HFFc6 (cell line): ENCODE results near the gene TF. TPM values are rescaled to one million over a fixed set of nuclear protein-coding genes. Genes with fewer than 3 reads are reported as not detected.

Source experiments
- DNase-seq: peaks from one replicate; pipeline ENCODE4 v3.0.0-alpha.2; 2018
- H3K27ac Mint-ChIP-seq: 2 replicates; pipeline ENCODE4 v1.8.0; 2020; ENCODE audit warnings: mild to moderate bottlenecking, mixed read lengths
- H3K27me3 Mint-ChIP-seq: 2 replicates; pipeline ENCODE4 v1.8.0; 2021; ENCODE audit warnings: mild to moderate bottlenecking, moderate library complexity, mixed read lengths; ENCODE audit not compliant: insufficient read depth
- H3K36me3 Mint-ChIP-seq: 2 replicates; pipeline ENCODE4 v1.8.0; 2021; ENCODE audit warnings: low read depth, mixed read lengths
- H3K4me1 Mint-ChIP-seq: 2 replicates; pipeline ENCODE4 v1.8.0; 2020; ENCODE audit warnings: low read depth, mixed read lengths
- H3K4me3 Mint-ChIP-seq: 2 replicates; pipeline ENCODE4 v1.8.0; 2020; ENCODE audit warnings: mild to moderate bottlenecking, moderate library complexity, mixed read lengths
- H3K9me3 Mint-ChIP-seq: 2 replicates; pipeline ENCODE4 v1.8.0; 2020; ENCODE audit warnings: mild to moderate bottlenecking, mixed read lengths
- total RNA-seq, 6 experiments: library from RNA; stranded (reverse); fragmentation: NEBNext Ultra II Directional; extraction: Animal tissue kit (Norgen Biotek cat#: 25700); gene quantifications; 2 replicates in 1 of 6; 3 replicates in 5 of 6; pipeline ENCODE4 v1.2.3, GENCODE V29; 2021
- TF ChIP-seq, protein P1 (sequence below): fragments of 200-600 bp; sonication (generic); IDR thresholded peaks from 2 replicates; pipeline ENCODE4 v1.5.0; 2021; ENCODE audit warnings: antibody characterized with exemption, mild to moderate bottlenecking

Gene TF
- total RNA-seq, 6 experiments from 2014 or later = under 0.01 to 0.13 (median 0.02) TPM; not detected in 1

DNA sequence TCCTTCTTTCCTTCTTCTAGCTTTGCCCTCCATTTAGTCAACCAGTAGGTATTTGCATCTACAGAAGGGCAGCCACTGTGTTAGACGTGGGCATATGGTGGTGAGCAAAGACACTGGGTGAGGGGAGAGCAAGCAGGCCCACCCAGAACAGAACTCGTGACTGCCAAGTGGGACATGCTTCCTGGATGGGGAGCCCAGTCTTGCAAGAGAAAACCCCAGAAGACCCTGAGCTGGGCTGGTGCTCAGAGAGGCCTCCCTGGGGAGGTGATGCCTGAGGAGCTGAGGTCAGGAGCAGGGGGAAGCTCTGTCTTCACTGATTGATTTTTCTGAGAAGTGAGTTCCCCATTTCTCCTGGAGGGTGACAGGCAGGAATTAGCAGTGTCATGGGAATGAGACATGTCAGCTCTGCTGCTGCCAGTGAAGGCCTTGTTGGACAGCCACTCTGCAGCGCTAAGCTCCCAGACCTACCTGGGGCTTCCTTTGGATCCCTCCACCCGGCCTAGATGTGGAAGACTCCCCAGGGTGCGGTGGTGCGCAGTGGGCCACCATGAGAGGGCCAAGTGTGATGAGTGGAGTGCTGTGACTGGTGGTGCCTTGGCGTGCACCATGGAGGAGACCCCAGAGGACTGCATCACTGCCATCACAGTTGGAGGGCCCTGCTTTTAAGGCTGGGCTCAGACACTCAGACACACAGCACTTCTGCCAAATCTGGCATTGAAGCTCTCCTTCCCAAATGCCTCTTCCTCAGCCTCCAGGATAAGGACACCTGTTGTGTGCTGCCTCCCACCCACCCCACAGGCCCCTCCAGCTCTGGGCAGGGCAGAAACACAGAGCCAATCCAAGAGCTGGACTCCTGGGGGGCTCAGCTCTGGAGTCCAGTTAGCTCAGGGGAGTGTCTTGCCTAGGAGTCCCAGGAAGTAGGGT, 44.5 kb upstream of the TF start:
- Mint-ChIP-seq H3K36me3 (no peaks in the 10 kb centered on the region), H3K27ac (no peak overlapping the region), H3K27me3 (peaks cover 8% of the 10 kb centered on the region)

GRCh38 chr3:133703915-133704314, 42.3 kb upstream of the TF start:
- no peak for DNase-seq
- Mint-ChIP-seq H3K9me3 (no peaks in the 10 kb centered on the region), H3K36me3 (no peaks in the 10 kb centered on the region), H3K4me1 (no peaks in the 10 kb centered on the region), H3K27me3 (peaks cover 8% of the 10 kb centered on the region), H3K27ac (no peak overlapping the region), H3K4me3 (no peak overlapping the region)
- TF ChIP-seq, protein P1, sequence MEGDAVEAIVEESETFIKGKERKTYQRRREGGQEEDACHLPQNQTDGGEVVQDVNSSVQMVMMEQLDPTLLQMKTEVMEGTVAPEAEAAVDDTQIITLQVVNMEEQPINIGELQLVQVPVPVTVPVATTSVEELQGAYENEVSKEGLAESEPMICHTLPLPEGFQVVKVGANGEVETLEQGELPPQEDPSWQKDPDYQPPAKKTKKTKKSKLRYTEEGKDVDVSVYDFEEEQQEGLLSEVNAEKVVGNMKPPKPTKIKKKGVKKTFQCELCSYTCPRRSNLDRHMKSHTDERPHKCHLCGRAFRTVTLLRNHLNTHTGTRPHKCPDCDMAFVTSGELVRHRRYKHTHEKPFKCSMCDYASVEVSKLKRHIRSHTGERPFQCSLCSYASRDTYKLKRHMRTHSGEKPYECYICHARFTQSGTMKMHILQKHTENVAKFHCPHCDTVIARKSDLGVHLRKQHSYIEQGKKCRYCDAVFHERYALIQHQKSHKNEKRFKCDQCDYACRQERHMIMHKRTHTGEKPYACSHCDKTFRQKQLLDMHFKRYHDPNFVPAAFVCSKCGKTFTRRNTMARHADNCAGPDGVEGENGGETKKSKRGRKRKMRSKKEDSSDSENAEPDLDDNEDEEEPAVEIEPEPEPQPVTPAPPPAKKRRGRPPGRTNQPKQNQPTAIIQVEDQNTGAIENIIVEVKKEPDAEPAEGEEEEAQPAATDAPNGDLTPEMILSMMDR = no peak

More for the DNA sequence above, 44.5 kb upstream of the TF start:
- H3K4me3 Mint-ChIP-seq = no peak overlapping the region
- H3K4me1 Mint-ChIP-seq = no peaks in the 10 kb centered on the region
- no peaks in the 10 kb centered on the region for H3K9me3 Mint-ChIP-seq
- TF ChIP-seq, protein P1 = no peak
- no peak for DNase-seq

DNA sequence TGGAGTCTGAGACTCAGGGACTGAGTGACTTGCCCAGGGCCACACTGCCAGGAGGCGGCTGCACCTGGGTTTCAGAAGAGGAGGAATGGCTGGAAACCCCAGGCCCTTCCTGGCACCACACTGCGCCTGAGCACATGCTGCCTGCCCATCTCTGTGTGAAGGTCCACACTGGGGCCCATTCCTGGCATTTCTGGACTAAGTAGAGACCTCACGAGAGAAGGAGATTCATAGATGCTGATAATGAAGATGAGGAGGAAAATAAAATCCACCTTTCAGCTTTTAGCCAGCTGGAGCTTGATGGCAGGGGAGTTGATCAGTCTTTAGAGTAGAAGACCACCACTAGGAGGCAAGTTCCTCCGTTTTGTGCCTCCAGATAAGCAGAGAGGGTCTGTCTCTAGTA, 40.2 kb upstream of the TF start:
- Mint-ChIP-seq H3K27me3 (peaks cover 14% of the 10 kb centered on the region), H3K4me1 (no peaks in the 10 kb centered on the region), H3K4me3 (no peak overlapping the region), H3K27ac (no peak overlapping the region), H3K36me3 (no peaks in the 10 kb centered on the region), H3K9me3 (no peaks in the 10 kb centered on the region)
- TF ChIP-seq, protein P1 = no peak
- no peak for DNase-seq

DNA sequence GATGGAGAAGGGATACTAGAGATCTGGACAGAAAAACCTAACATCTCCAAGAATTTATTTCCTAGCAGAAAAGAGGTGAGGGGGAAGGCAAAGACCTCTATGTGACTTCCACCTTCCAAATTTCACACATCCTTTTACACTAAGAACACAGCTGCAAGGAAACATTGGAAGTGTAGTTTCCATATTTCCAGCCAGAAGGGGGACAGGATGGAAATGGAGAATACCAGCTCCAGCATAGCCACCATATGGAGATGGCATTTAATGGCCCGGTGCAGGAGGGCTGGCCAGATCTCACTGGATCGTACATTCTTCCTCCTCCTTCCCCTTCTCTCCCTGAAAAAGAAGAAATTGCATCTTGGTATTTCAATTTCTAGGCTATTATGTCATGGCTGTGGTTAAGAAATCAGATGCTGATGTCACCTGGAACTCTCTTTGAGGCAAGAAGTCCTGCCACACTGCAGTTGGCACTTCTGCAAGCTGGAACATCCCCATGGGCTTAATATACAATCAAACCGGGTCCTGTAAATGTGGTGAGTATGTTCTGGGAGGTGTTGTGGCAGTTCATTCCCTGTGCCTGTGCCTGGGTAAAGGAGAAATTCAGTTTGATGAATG, 36.9 kb upstream of the TF start:
- Mint-ChIP-seq H3K4me3 (no peak overlapping the region), H3K27ac (no peak overlapping the region), H3K27me3 (peaks cover 26% of the 10 kb centered on the region), H3K9me3 (no peaks in the 10 kb centered on the region), H3K4me1 (no peaks in the 10 kb centered on the region), H3K36me3 (no peaks in the 10 kb centered on the region)
- TF ChIP-seq, protein P1 = no peak
- DNase-seq = no peak

DNA sequence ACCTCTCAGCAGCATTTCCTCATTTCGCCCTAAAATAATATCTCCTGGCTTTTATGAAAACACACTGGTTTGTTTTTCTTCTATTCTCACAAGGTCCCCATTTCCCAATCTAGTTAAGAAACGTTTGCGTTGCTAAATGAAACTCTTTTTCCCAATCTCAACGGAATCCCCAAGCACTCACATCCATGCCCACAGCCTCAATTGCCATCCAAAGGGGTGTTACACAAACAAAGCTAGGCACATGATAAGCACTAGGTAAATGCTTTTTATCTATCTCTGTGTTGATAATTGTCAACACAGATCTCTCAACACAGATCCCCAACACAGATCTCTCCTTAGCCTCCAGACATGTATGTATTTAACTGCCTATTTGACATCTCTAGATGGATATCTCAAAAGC, 35.2 kb upstream of the TF start:
- Mint-ChIP-seq H3K9me3 (no peaks in the 10 kb centered on the region), H3K36me3 (no peaks in the 10 kb centered on the region), H3K27me3 (peaks cover 23% of the 10 kb centered on the region), H3K27ac (no peak overlapping the region), H3K4me1 (no peaks in the 10 kb centered on the region), H3K4me3 (no peak overlapping the region)
- TF ChIP-seq, protein P1 = no peak
- DNase-seq = no peak
